ENCODE results near the gene SSTR3. TPM values are rescaled to one million over a fixed set of nuclear protein-coding genes. Genes with fewer than 3 reads are reported as not detected.

The SSTR3 gene
- total and polyA plus RNA-seq, 2 of the 4 experiments (the other 2 are of a cell fraction), result under 0.01 to 0.07 TPM

- Histone ChIP-seq H2AK5ac (ENCODE audit: low read depth, low read length) (peak overlapping the region; percentile 75; the same call in 1 of the 2 replicates), H3K14ac (replicated peaks; ENCODE audit: low read depth, low read length) (0 out of 2 replicates have a peak overlapping the region, but pooled peaks have one; percentile 53), H2AFZ (replicated peaks; ENCODE audit: low read length, poor library complexity) (peak overlapping the region; percentile 91), H2AK9ac (replicated peaks; ENCODE audit: low read depth, low read length, poor library complexity) (peak overlapping the region; percentile 66), H3K4me1 (ENCODE audit: control insufficient read depth, insufficient read depth, low read length) (peaks cover 17% of the 10 kb centered on the region), H4K20me1 (ENCODE audit: insufficient read depth, low read length) (no peaks in the 10 kb centered on the region), H3K4ac (ENCODE audit: low read depth, low read length) (peak overlapping the region; percentile 87; the same call in 1 of the 2 replicates), H4K5ac (ENCODE audit: low read depth, low read length) (no peak overlapping the region), H3K36me3 (ENCODE audit: control insufficient read depth, insufficient read depth, low read length) (no peaks in the 10 kb centered on the region), H2BK120ac (ENCODE audit: low read depth, low read length) (peak overlapping the region; percentile 70; the same call in 1 of the 2 replicates), H3K4me3 (ENCODE audit: insufficient read depth, low read depth, low read length) (no peak overlapping the region), H3K27me3 (ENCODE audit: control insufficient read depth, insufficient read depth, low read length) (peaks cover 21% of the 10 kb centered on the region), H3K18ac (ENCODE audit: low read depth, low read length) (no peak overlapping the region), H4K91ac (ENCODE audit: insufficient read depth, low read depth, low read length) (no peak overlapping the region), H2BK5ac (ENCODE audit: low read depth, low read length, poor library complexity, severe bottlenecking) (no peak overlapping the region), H3K9me1 (ENCODE audit: insufficient read depth, low read length) (peaks cover 6% of the 10 kb centered on the region; the same call in 1 of the 2 replicates), H3K27ac (ENCODE audit: insufficient read depth, low read length) (no peak overlapping the region), H2BK20ac (ENCODE audit: low read depth, low read length) (no peak overlapping the region), H2BK15ac (ENCODE audit: low read depth, low read length) (no peak overlapping the region), H3K9me3 (ENCODE audit: control insufficient read depth, insufficient read depth, low read length) (no peaks in the 10 kb centered on the region), H3K23ac (ENCODE audit: low read depth, low read length) (no peak overlapping the region), H3K9ac (ENCODE audit: low read depth, low read length) (no peak overlapping the region), H3K4me2 (ENCODE audit: low read depth, low read length) (no peak overlapping the region; the same call in 1 of the 2 replicates), H4K8ac (ENCODE audit: low read depth in 2 of 2, low read length in 2 of 2) (peak overlapping the region in 1 of 2 experiments; percentile 72; a peak in 2 of 4 replicates), H3K79me1 (ENCODE audit: low read depth in 1 of 2, low read length in 2 of 2) (no peaks in the 10 kb centered on the region), H3K56ac (ENCODE audit: extremely low read depth, insufficient read depth, low read length) (no peak overlapping the region)
- BruUV-seq (replicated peaks), result no TSS peak
- 59% methylated on average over 7 of the region's 18 CpGs; no CpG with 5 or more reads in 1 of the 2 experiments for WGBS, 2 experiments (ENCODE audit: extremely low coverage in 2 of 2, insufficient read length in 1 of 2)
- CTCF ChIA-PET, result interaction anchor here (0.8 kb wide), 1 partner anchor 24 kb away, joined by 3 read pairs; no protein-coding TSS in a partner anchor
- in situ Hi-C loops (cut with MboI; ENCODE audit: low sequenced_read_pairs), result loop anchor here (10.0 kb wide), 1 partner anchor 289 kb away; no protein-coding TSS in a partner anchor
- POLR2A ChIA-PET (ENCODE audit: unreplicated experiment), result no interaction called here
- intact Hi-C loops (cut with micrococcal nuclease), result no loop called here
- ATAC-seq (ENCODE audit: low read depth), result no peak
- TF ChIP-seq BHLHE40 (IDR thresholded peaks at IDR 0.05; ENCODE audit: low read depth, low read length) (no peak), RAD21 (IDR thresholded peaks at IDR 0.05; ENCODE audit: low read length) (no peak), ELK1 (IDR thresholded peaks at IDR 0.05; ENCODE audit: borderline replicate concordance, low read depth, low read length) (no peak), NFE2L2 (IDR thresholded peaks at IDR 0.05; ENCODE audit: low read depth, low read length) (no peak)
- no peak for DNase-seq
- dilution Hi-C loops (cut with HindIII; ENCODE audit: low sequenced_read_pairs, unreplicated experiment), result no loop called here
These were observed 36.6 kb downstream of the SSTR3 start for GRCh38 chr22:37175414-37176281.
